ENCODE measurements around the gene ETNK2. TPM values are rescaled to one million over a fixed set of nuclear protein-coding genes. Genes with fewer than 3 reads are reported as not detected.

The ETNK2 gene
- total RNA-seq, 1 experiment from 2014 or later: 21.9 TPM

GRCh38 chr1:204134103-204134502 lies 17.7 kb downstream of the ETNK2 start:
- intact Hi-C loops (cut with micrococcal nuclease; ENCODE audit: unreplicated experiment): no loop called here
- peaks cover 4% of the 10 kb centered on the region for H3K4me1 Mint-ChIP-seq (ENCODE audit: low read depth, unreplicated experiment)
- H3K4me1 ChIP-seq: no peaks in the 10 kb centered on the region
- H3K27me3 ChIP-seq (replicated peaks; ENCODE audit: control insufficient read depth, insufficient read depth, low read length): no peaks in the 10 kb centered on the region
- DNase-seq: no peak
- H3K27ac Mint-ChIP-seq (ENCODE audit: unreplicated experiment): no peak overlapping the region
- H3K36me3 ChIP-seq (ENCODE audit: control insufficient read depth, insufficient read depth, low read length): peaks cover 2% of the 10 kb centered on the region; the same call in 1 of the 2 replicates
- no peak for TF ChIP-seq CTCF (IDR thresholded peaks at IDR 0.05; ENCODE audit: insufficient read depth in 1 of 2, low read depth in 1 of 2, low read length in 1 of 2, severe bottlenecking in 1 of 2, unreplicated experiment in 1 of 2)
- H3K4me3 Mint-ChIP-seq (ENCODE audit: unreplicated experiment): no peak overlapping the region
- no peaks in the 10 kb centered on the region for H3K9me3 ChIP-seq
- H3K27me3 Mint-ChIP-seq (ENCODE audit: insufficient read depth, unreplicated experiment): no peaks in the 10 kb centered on the region
- H3K36me3 Mint-ChIP-seq (ENCODE audit: insufficient read depth, unreplicated experiment): peaks cover 20% of the 10 kb centered on the region
- POLR2A ChIA-PET: no interaction called here
- H3K4me3 ChIP-seq (ENCODE audit: low read depth, low read length): no peak overlapping the region
- CTCF ChIA-PET: no interaction called here
- no TSS peak for BruUV-seq (replicated peaks)
- no peaks in the 10 kb centered on the region for H3K9me3 Mint-ChIP-seq (ENCODE audit: unreplicated experiment)

- intact Hi-C loops (cut with micrococcal nuclease; ENCODE audit: unreplicated experiment): loop anchor here (1.0 kb wide), 1 partner anchor 30 kb away; no protein-coding TSS in a partner anchor
- CTCF ChIA-PET: no interaction called here
- no TSS peak for BruUV-seq (replicated peaks)
- POLR2A ChIA-PET: no interaction called here
- H3K9me3 ChIP-seq: no peaks in the 10 kb centered on the region
- H3K27ac Mint-ChIP-seq (ENCODE audit: unreplicated experiment): no peak overlapping the region
- peaks cover 16% of the 10 kb centered on the region for H3K4me1 Mint-ChIP-seq (ENCODE audit: low read depth, unreplicated experiment)
- peaks cover 5% of the 10 kb centered on the region; the same call in 1 of the 2 replicates for H3K4me1 ChIP-seq
- H3K4me3 ChIP-seq (ENCODE audit: low read depth, low read length): no peak overlapping the region
- peaks cover 2% of the 10 kb centered on the region; the same call in 1 of the 2 replicates for H3K36me3 ChIP-seq (ENCODE audit: control insufficient read depth, insufficient read depth, low read length)
- no peaks in the 10 kb centered on the region for H3K27me3 Mint-ChIP-seq (ENCODE audit: insufficient read depth, unreplicated experiment)
- H3K36me3 Mint-ChIP-seq (ENCODE audit: insufficient read depth, unreplicated experiment): peaks cover 26% of the 10 kb centered on the region
- TF ChIP-seq CTCF (IDR thresholded peaks at IDR 0.05; ENCODE audit: insufficient read depth in 1 of 2, low read depth in 1 of 2, low read length in 1 of 2, severe bottlenecking in 1 of 2, unreplicated experiment in 1 of 2): no peak
- no peaks in the 10 kb centered on the region for H3K9me3 Mint-ChIP-seq (ENCODE audit: unreplicated experiment)
- H3K4me3 Mint-ChIP-seq (ENCODE audit: unreplicated experiment): no peak overlapping the region
- H3K27me3 ChIP-seq (replicated peaks; ENCODE audit: control insufficient read depth, insufficient read depth, low read length): no peaks in the 10 kb centered on the region
- no peak for DNase-seq
Measured at GRCh38 chr1:204132718-204133117, 19.1 kb downstream of the ETNK2 start.

GRCh38 chr1:204131978-204132377 lies 19.9 kb downstream of the ETNK2 start:
- CTCF ChIA-PET: no interaction called here
- no peak overlapping the region for H3K4me3 Mint-ChIP-seq (ENCODE audit: unreplicated experiment)
- intact Hi-C loops (cut with micrococcal nuclease; ENCODE audit: unreplicated experiment): loop anchor here (1.0 kb wide), 1 partner anchor 30 kb away; no protein-coding TSS in a partner anchor
- no peaks in the 10 kb centered on the region for H3K9me3 Mint-ChIP-seq (ENCODE audit: unreplicated experiment)
- no peak overlapping the region for H3K27ac Mint-ChIP-seq (ENCODE audit: unreplicated experiment)
- Histone ChIP-seq H3K4me3 (ENCODE audit: low read depth, low read length) (no peak overlapping the region), H3K27me3 (replicated peaks; ENCODE audit: control insufficient read depth, insufficient read depth, low read length) (no peaks in the 10 kb centered on the region), H3K9me3 (no peaks in the 10 kb centered on the region), H3K36me3 (ENCODE audit: control insufficient read depth, insufficient read depth, low read length) (peaks cover 2% of the 10 kb centered on the region; the same call in 1 of the 2 replicates), H3K4me1 (peaks cover 5% of the 10 kb centered on the region; the same call in 1 of the 2 replicates)
- H3K36me3 Mint-ChIP-seq (ENCODE audit: insufficient read depth, unreplicated experiment): peaks cover 27% of the 10 kb centered on the region
- POLR2A ChIA-PET: no interaction called here
- H3K27me3 Mint-ChIP-seq (ENCODE audit: insufficient read depth, unreplicated experiment): no peaks in the 10 kb centered on the region
- peaks cover 19% of the 10 kb centered on the region for H3K4me1 Mint-ChIP-seq (ENCODE audit: low read depth, unreplicated experiment)
- DNase-seq: no peak
- BruUV-seq (replicated peaks): no TSS peak
- TF ChIP-seq CTCF (IDR thresholded peaks at IDR 0.05; ENCODE audit: insufficient read depth in 1 of 2, low read depth in 1 of 2, low read length in 1 of 2, severe bottlenecking in 1 of 2, unreplicated experiment in 1 of 2): no peak
